ENCODE results near the gene RIMS3.
A peak's percentile ranks its signal among the peaks of the same experiment; 100 is the strongest.
"Not testable (repeated sequence)": the region's sequence is repeated elsewhere in the genome, so short reads cannot be mapped to it uniquely, and the experiment has no call there.

RIMS3 gene

DNA sequence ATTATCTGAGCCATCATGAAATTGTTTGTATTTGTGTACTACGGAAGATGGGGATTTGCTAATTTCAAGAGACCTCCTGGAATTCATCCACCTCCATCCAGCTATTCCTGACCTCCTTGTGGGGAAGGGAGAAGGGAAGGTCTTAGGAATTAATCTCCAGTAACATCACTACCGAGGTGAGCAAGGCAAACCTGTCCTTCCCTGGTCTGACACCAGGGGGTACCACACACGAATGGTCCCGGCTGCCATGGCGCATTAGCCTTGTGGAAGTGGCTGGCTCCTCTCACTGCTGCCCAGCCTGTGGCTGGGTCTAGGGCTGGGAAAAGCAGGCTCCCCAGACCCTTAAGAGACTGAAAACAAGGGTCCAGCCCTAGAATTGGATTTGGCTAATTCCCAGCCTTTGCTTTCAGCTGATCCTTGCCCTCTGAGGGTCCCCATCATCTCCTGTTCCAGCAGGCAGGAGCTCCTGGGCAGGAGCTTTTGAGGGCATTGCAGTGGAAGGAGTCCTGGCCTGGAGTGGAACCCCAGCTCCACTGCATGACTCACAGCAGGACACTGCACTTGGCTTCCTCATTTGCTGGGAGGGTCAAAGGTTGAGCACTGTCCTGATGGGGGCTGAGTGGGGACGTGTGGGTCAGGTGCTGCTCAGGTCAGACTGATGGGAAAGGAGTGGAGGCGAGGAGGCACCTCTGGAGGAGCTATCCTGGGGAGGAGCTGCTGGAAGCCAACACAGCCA, 34.8 kb downstream of the RIMS3 start:
- DNase-seq = peak; percentile 44 to 61 (median 45)

GRCh38 chr1:40629546-40629945, 35.9 kb downstream of the RIMS3 start:
- not testable (repeated sequence) for DNase-seq

- no peak for DNase-seq
Observed at GRCh38 chr1:40628903-40629292, 36.6 kb downstream of the RIMS3 start.

- no peak for DNase-seq
Observed at GRCh38 chr1:40627987-40628902, 37.2 kb downstream of the RIMS3 start.

DNA sequence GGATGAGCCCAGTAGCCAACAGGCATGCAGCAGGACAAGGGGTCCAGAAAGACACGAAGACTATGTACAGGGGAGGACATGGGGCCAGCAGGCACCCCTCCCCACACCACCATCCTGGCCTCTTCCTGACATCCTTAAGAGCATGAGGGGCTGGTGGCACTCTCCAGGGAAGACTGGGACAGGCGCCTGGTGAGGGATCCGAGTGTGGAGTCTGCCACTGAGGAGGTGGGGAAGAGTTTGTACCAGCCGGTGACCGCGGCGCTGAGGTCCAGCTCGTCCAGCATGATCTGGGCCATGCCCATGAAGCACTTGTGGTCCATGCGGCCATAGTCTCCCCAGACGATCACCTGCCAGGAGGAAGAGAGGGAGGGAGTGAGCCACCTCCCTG, 39.1 kb downstream of the RIMS3 start:
- DNase-seq = no peak

GRCh38 chr1:40625476-40626382, 39.8 kb downstream of the RIMS3 start:
- no peak for DNase-seq

- DNase-seq = peak in 3 of 4 experiments; percentile 29 to 49 (median 30)
Observed at GRCh38 chr1:40625076-40625475, 40.4 kb downstream of the RIMS3 start.

- no peak for DNase-seq
Observed at GRCh38 chr1:40622936-40623629, 42.4 kb downstream of the RIMS3 start.

GRCh38 chr1:40621821-40622450, 43.5 kb downstream of the RIMS3 start:
- DNase-seq = no peak

DNA sequence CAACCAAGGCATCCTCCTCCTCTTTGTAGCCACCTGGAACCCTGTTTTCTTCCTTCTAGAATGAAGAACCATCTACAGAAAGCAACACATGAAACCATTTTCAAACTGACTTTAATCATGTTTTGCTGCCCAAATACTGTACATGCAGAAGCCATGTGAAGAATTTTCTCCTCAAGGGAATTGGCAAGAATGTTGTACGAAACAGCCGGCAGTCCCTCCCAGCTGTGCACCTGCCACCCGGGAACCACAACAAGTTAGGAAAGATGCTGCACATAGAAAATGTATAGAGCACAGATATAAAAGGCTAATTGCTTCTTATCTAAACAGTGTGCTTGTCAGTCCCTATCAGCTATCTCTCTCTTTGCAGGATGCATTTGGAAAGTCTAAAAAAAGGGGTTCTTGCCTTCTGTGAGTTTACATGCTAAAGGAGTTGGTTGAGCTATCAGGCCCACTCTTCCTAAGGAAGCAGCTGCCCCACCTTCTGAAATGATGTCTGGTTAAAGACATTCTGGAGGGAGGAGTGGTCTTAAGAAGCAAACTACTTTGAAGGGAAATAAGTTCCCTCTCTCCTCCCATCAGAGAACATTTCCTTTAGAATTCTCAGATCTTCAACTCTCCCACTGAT, 44.8 kb downstream of the RIMS3 start:
- DNase-seq = no peak

DNA sequence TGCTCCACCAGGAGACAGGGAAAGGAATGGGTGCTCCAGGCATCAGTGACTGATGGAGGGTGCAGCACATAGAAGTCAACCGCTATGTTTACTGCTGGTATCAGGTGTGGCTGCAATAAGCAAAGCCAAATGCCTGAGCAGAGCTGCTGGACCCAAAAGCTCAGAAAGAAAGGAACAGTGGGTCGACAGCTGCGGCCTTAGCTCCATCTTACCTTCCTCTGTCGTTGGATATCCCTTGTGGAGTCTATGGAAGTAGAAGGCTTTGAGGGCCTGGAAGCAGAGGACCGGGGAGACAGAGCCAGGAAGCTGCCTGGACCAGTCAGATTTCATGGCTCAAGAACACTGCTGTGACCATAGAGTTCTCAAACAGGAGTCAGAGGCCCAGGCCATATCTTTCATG, 45.3 kb downstream of the RIMS3 start:
- DNase-seq = no peak

DNA sequence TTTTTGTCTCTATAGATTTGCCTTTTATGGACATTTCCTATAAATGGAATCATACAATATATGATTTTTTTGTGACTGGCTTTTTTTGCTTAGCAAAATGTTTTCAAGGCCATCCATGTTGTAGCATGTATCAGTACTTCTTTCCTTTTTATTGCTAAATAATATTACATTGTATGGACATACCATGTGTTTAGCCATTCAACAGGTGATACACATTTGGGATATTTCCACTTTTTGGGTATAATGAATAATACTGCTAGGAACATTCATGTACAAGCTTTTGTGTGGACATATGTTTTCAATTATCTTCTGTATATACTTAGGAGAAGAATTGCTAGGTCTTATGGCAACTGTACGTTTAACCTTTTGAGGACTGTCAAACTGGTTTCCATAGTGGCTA, 47.4 kb downstream of the RIMS3 start:
- no peak for DNase-seq

- peak; percentile 85 to 91 (median 89) for DNase-seq
Observed at GRCh38 chr1:40612345-40612831, 53.1 kb downstream of the RIMS3 start.

DNA sequence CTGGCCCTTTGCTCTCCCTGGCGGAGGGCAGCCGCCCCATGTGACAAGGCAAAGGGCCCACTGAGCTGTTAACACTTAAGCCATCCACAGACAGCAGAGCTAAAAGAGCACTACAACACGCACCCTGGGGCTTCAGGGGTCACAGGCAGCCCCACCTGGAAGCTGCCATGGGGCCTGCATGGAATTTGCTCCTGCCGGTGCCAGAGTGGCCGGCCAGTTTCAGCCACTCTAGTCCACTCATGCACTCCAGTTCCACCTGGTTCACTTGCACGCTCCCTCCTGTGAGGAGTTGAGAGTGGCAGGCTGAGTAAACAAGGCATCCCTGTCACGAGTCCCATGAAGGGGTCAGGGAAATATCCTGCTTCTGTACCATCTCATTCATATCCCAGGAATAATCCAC, 55.3 kb downstream of the RIMS3 start:
- DNase-seq = no peak

- DNase-seq = peak in 1 of 4 experiments; percentile 37
Observed at GRCh38 chr1:40607921-40608320, 57.6 kb downstream of the RIMS3 start.

DNA sequence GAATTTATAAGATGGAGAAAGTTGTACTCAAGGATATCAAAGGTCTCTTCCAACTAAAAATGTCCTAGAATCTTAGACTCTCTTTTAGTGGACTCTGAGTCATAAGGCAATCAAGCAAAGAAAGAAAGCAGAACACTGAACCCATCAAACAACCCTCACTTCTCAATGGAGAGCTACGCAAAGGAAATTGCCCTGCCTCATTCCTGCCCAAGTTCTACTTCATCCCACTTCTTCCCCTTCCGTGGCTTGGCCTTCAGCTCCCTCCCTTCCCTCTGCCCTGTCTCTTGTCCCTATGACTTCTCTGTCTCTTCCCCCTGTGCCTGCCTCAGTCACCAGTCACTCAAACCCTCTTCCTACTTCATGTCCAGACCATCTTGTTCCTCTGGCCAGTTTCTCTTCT, 58.5 kb downstream of the RIMS3 start:
- DNase-seq = peak; percentile 38 to 65 (median 60)

- no peak for DNase-seq
Observed at GRCh38 chr1:40606194-40606593, 59.3 kb downstream of the RIMS3 start.

DNA sequence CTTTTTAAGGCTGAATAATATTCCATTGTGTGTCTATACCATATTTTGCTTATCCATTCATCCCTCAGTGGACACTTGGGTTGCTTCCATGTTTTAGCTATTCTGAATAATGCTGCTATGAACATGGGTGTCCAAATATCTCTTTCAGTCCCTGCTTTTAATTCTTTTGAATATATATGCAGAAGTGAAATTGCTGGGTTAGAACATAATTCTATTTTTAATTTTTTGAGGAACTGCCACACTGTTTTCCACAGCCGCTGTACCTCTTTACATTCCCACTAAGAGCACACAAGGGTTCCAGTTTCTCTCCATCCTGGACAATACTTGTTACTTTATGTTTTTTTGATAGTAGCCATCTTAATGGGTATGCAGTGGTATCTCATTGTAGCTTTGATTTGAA, 65.6 kb downstream of the RIMS3 start:
- peak; percentile 32 to 74 (median 52) for DNase-seq

DNA sequence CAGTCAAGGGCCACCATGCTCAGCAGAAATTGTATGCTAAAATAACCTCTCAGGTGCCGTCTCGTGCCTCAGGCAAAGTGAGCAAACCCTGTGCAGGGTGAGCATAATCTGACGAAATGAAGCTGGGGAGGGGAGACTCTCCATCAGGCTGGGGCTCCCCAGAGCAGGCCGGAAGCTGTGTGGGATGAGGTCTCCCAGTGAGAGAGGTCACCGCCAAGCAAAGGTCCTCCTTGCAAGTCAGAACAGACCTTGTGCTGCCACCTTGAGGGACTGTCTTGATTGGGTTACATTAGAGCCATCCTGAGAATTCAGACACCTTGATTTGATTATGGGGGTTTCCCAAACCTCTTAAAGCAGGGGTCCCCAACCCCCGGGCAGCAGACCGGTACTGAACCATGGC, 69.9 kb downstream of the RIMS3 start:
- DNase-seq = peak in 1 of 4 experiments; percentile 20

DNA sequence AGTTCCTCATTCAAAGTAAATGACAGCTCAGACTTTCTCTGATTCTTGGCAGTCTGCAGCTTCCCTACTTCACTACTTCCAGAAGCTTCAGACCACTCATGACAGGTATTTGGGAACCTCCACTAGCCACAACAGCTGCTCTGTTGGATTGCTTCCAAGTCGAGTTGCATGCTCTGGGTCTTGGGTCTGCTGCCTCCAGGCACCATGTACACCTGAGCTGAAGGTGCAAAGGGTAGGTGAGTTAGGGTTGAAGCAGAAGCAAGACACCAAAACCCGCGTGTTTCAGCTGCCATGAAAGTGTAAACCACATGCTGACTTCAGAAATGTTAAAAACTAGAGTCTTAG, 71.3 kb downstream of the RIMS3 start:
- no peak for DNase-seq

All from suppressor macrophage (primary cell).